Measurements from ENCODE around the gene C6orf47.

DNA sequence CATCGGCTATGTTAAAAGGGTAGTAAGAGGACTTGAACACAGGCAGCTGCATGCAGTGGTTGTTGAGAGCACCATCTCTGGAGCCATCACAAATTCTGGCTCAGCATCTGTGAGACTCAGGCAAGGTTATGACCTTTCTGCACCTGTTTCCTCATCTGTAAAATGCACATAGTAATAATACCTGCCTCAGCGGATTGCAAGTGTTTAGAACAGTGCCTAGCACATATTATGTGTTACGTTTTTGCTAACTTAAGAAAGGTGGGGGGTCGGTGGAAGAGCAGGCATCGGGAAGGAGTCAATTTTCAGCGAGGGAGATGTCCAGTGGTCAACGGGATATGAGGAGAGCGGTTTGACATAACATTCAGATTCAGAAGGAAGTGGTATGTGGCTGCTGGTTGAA, 17.4 kb upstream of the C6orf47 start:
- TF ChIP-seq CTCF (IDR thresholded peaks at IDR 0.05; ENCODE audit: low read depth, low read length, missing input control) = no peak
- no peak for TF ChIP-seq REST (IDR thresholded peaks at IDR 0.05)
- no peak for TF ChIP-seq TAF1 (conservative IDR thresholded peaks at IDR 0.05)

All from liver (tissue), 3 donors.